Astrocyte (in vitro differentiated cells and primary cell): ENCODE results near the gene ACAD11. TPM values are rescaled to one million over a fixed set of nuclear protein-coding genes. Genes with fewer than 3 reads are reported as not detected.

Source experiments
- total RNA-seq: library from RNA; stranded (reverse); gene quantifications from 2 replicates; pipeline ENCODE4 v1.2.1, GENCODE V29; 2021

ACAD11 gene
- total RNA-seq, 1 donor from 2014 or later, result 13.0 TPM

Other genes with a start within 250 kb of the ACAD11 start
- 38.5 and 41.0 TPM in 2 replicates for gene DNAJC13, start 242.3 kb downstream of the ACAD11 start, total RNA-seq
- gene ACKR4, start 62.5 kb downstream of the ACAD11 start, total RNA-seq, result not detected in 2 replicates
- gene UBA5, start 520 bp upstream of the ACAD11 start, total RNA-seq, result 34.5 and 36.2 TPM in 2 replicates
- 32.0 and 32.5 TPM in 2 replicates for gene NPHP3, start 62.6 kb upstream of the ACAD11 start, total RNA-seq